ENCODE results near the gene JAML. TPM values are rescaled to one million over a fixed set of nuclear protein-coding genes. Genes with fewer than 3 reads are reported as not detected.

JAML gene
- total and polyA plus RNA-seq, 8 donors = 0.39 to 7.4 (median 2.3) TPM

DNA sequence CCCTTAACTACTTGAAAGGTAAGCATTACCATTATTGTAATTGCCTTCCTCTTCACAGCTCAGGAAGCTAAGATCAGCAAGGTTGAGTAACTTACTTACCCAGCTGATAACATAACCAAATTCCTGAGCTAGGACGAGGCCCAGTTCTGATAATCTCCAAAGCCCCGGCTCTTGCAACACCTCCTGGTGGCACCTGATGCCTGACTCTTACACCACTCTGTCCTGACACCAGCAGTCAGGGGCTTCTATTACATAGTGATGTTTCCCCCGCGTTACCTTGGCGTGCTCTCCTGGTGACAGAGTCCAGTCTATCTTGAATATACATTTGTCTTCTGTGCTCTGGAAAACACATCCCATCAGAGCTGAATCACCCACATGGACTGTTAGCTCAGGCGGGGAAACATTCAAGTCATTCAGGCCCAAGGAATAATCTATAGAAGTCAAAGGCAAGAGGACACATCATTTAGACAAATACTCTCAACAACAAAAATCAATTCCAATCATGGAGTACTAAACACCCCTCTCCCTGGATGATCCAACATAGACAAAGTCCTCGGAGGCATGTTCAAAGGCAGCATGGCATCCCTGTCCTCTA, 12.6 kb downstream of the JAML start:
- no peak overlapping the region for H3K27ac ChIP-seq

DNA sequence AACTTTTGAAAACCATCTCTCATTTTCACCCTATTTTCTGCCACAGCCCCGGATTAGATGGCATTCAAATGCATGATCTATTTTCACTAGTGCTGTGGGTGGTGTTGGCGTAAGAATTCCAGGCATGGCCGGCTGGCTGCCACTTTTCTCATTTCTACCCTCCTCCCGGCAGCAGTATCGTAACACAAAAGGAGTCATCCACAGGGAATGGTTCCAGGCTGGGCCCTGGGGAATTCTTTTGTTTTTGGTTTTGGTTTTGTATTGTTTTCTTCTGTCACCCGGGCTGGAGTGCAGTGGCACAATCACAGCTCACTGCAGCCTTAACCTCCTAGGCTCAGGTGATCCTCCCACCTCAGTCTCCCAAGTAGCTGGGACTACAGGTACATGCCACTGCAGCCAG, 13.8 kb downstream of the JAML start:
- H3K4me1 ChIP-seq = no peaks in the 10 kb centered on the region
- TF ChIP-seq, protein P1, sequence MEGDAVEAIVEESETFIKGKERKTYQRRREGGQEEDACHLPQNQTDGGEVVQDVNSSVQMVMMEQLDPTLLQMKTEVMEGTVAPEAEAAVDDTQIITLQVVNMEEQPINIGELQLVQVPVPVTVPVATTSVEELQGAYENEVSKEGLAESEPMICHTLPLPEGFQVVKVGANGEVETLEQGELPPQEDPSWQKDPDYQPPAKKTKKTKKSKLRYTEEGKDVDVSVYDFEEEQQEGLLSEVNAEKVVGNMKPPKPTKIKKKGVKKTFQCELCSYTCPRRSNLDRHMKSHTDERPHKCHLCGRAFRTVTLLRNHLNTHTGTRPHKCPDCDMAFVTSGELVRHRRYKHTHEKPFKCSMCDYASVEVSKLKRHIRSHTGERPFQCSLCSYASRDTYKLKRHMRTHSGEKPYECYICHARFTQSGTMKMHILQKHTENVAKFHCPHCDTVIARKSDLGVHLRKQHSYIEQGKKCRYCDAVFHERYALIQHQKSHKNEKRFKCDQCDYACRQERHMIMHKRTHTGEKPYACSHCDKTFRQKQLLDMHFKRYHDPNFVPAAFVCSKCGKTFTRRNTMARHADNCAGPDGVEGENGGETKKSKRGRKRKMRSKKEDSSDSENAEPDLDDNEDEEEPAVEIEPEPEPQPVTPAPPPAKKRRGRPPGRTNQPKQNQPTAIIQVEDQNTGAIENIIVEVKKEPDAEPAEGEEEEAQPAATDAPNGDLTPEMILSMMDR (IDR thresholded peaks at IDR 0.05) = no peak
- DNase-seq = no peak
- intact Hi-C loops (cut with DNase I) = no loop called here
- H3K27ac ChIP-seq = no peak overlapping the region
- WGBS, 2 donors = 79 to 83% methylated on average over 6 of the region's 6 CpGs
- no peak for ATAC-seq
- H3K27me3 ChIP-seq = no peaks in the 10 kb centered on the region
- no peaks in the 10 kb centered on the region for H3K36me3 ChIP-seq
- H3K9me3 ChIP-seq = no peaks in the 10 kb centered on the region
- FAIRE-seq = no peak
- H3K4me3 ChIP-seq = no peak overlapping the region

More for the DNA sequence above, 12.6 kb downstream of the JAML start:
- Histone ChIP-seq H3K27me3 (no peaks in the 10 kb centered on the region), H3K4me3 (no peak overlapping the region), H3K4me1 (no peaks in the 10 kb centered on the region), H3K36me3 (no peaks in the 10 kb centered on the region), H3K9me3 (no peaks in the 10 kb centered on the region)
- WGBS, 2 donors = 63 to 71% methylated on average over 7 of the region's 7 CpGs
- DNase-seq = no peak
- no peak for FAIRE-seq
- TF ChIP-seq, protein P1 (IDR thresholded peaks at IDR 0.05) = no peak
- peak in 3 of 4 donors; percentile 29 to 46 (median 36) for ATAC-seq
- intact Hi-C loops (cut with DNase I) = no loop called here

DNA sequence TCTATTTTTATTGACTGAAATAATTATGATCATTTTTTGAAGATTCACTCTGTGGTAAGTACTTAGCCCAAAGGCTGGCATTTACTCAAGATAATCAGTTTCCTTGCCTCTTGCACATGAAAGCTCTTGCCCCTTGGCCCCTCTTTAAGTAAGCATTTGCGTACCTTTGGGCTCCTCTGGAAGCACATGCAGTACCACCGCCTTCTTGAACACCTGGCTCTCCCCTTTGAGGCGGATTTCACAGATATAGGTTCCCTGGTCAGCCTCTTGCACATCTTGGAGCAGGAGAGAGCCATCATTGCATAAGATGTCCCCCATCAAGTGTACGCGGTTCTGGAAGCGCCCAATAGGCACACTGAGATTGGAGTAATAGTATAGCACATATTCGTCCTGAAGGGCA, 14.5 kb downstream of the JAML start:
- WGBS, 2 donors = 85 to 87% methylated on average over 7 of the region's 7 CpGs
- Histone ChIP-seq H3K27ac (no peak overlapping the region), H3K4me3 (no peak overlapping the region), H3K9me3 (no peaks in the 10 kb centered on the region), H3K36me3 (no peaks in the 10 kb centered on the region), H3K4me1 (no peaks in the 10 kb centered on the region), H3K27me3 (no peaks in the 10 kb centered on the region)
- no peak for FAIRE-seq
- intact Hi-C loops (cut with DNase I) = no loop called here
- TF ChIP-seq, protein P1 (IDR thresholded peaks at IDR 0.05) = no peak
- ATAC-seq = no peak
- DNase-seq = no peak

DNA sequence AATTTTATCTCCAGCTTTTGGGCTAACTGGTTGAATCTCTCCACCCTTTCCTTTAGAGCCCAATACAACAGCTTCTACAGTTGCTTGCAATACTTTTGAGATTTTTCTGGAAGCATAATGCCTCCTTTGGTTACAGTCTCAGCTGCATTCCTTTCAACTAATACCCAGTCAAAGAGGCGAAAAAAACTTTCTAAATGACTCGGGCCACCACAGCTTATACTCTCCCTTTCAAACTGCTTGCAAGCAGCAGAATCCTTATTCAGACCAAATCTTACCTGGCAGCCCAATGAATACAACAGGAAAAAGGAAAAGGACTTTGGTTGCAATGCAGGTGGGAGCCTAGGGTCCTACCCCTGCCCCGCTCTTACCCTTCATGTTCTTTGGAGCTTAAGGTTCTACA, 15.8 kb downstream of the JAML start:
- TF ChIP-seq, protein P1 (IDR thresholded peaks at IDR 0.05) = no peak
- no peak for FAIRE-seq
- ATAC-seq = no peak
- H3K36me3 ChIP-seq = no peaks in the 10 kb centered on the region
- no peak for DNase-seq
- 80 to 86% methylated on average over 3 of the region's 3 CpGs for WGBS, 2 donors
- H3K9me3 ChIP-seq = no peaks in the 10 kb centered on the region
- H3K27ac ChIP-seq = no peak overlapping the region
- no peaks in the 10 kb centered on the region for H3K4me1 ChIP-seq
- H3K27me3 ChIP-seq = no peaks in the 10 kb centered on the region
- intact Hi-C loops (cut with DNase I) = loop anchor here in 2 of 3 donors (10.0 kb wide), 2 partner anchors 66 to 76 kb away; no protein-coding TSS in a partner anchor
- no peak overlapping the region for H3K4me3 ChIP-seq

DNA sequence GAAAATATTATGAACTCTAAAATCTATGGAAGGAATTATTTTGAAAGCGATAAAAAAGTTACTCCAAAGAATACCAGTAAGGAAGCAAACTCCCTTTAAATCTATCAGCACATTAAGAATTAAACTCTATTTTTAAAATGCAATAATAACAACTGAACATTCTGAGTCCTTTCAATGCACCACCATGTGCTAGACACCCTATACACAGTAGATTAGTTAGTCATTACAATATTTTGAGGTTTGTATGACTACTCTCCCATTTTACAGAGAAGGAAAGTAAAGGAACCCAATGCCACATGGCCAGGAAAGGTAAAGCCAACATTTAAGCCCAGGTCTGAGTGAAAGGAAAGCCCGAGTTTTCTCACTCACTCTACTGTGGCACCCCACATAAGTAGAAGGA, 17.7 kb downstream of the JAML start:
- Histone ChIP-seq H3K27ac (no peak overlapping the region), H3K27me3 (no peaks in the 10 kb centered on the region), H3K4me1 (peaks cover 0 to 7% (median 5%) of the 10 kb centered on the region in 3 donors), H3K36me3 (no peaks in the 10 kb centered on the region), H3K4me3 (no peak overlapping the region), H3K9me3 (no peaks in the 10 kb centered on the region)
- TF ChIP-seq, protein P1 (IDR thresholded peaks at IDR 0.05) = no peak
- 87 to 92% methylated on average over 2 of the region's 2 CpGs for WGBS, 2 donors
- DNase-seq = no peak
- no peak for ATAC-seq
- intact Hi-C loops (cut with DNase I) = loop anchor here in 2 of 3 donors (10.0 kb wide), 2 partner anchors 68 to 78 kb away; no protein-coding TSS in a partner anchor
- no peak for FAIRE-seq
